A673 (cell line): ENCODE measurements around the gene FRS3. TPM values are rescaled to one million over a fixed set of nuclear protein-coding genes. Genes with fewer than 3 reads are reported as not detected.

Experiments
- BruUV-seq: library from RNA; stranded (reverse); fragments of 400-500 nt; replicated peaks from 2 replicates; lab custom pipeline; 2021; lab: Mats Ljungman, UMichigan
- CTCF ChIA-PET: fragments of 300-600 bp; sonication (Branson Sonifier 250); formaldehyde crosslinking; loops from one replicate; lab custom pipeline; 2022; ENCODE audit warnings: antibody characterized with exemption; lab: Charles Lee
- POLR2A ChIA-PET: fragments of 300-600 bp; sonication (Branson Sonifier 250); formaldehyde crosslinking; loops from one replicate; lab custom pipeline; 2022; ENCODE audit warnings: antibody characterized with exemption; ENCODE audit not compliant: low non-redundant PET; lab: Charles Lee
- DNase-seq: peaks from one replicate; pipeline ENCODE4 v3.0.0-alpha.2; 2015; ENCODE audit warnings: low spot score
- H3K27ac ChIP-seq: fragments of 200-600 bp; sonication (generic); 2 replicates; pipeline ENCODE4 v1.5.1; 2016; ENCODE audit warnings: mixed run types, low read depth, mild to moderate bottlenecking, mixed read lengths, antibody characterized with exemption, low read length; ENCODE audit not compliant: poor library complexity, severe bottlenecking
- H3K27me3 ChIP-seq: fragments of 200-600 bp; sonication (generic); replicated peaks from 2 replicates; pipeline ENCODE4 v1.6.1; 2017; ENCODE audit warnings: mixed run types, low read depth, mild to moderate bottlenecking, mixed read lengths, antibody characterized with exemption, low read length; ENCODE audit not compliant: insufficient read depth, poor library complexity
- H3K36me3 ChIP-seq: fragments of 200-600 bp; sonication (generic); 2 replicates; pipeline ENCODE4 v1.6.1; 2016; ENCODE audit warnings: mixed run types, mild to moderate bottlenecking, mixed read lengths, antibody characterized with exemption, low read length; ENCODE audit not compliant: insufficient read depth, poor library complexity, severe bottlenecking
- H3K4me1 ChIP-seq: fragments of 200-600 bp; sonication (generic); 2 replicates; pipeline ENCODE4 v1.6.1; 2017; ENCODE audit warnings: mixed run types, mild to moderate bottlenecking, mixed read lengths, antibody characterized with exemption, low read length; ENCODE audit not compliant: insufficient read depth, poor library complexity, severe bottlenecking
- H3K4me3 ChIP-seq: fragments of 200-600 bp; sonication (generic); 2 replicates; pipeline ENCODE4 v1.5.1; 2016; ENCODE audit warnings: low read depth, mixed run types, mild to moderate bottlenecking, mixed read lengths, low read length; ENCODE audit not compliant: poor library complexity, severe bottlenecking
- H3K9me3 ChIP-seq: fragments of 200-600 bp; sonication (generic); 2 replicates; pipeline ENCODE4 v1.6.1; 2016; ENCODE audit warnings: mixed run types, low read depth, mild to moderate bottlenecking, mixed read lengths, antibody characterized with exemption, low read length; ENCODE audit not compliant: poor library complexity, severe bottlenecking
- EZH2 ChIP-seq: fragments of 200-600 bp; sonication (generic); IDR thresholded peaks from 2 replicates; pipeline ENCODE4 v1.6.1; 2017; ENCODE audit warnings: borderline replicate concordance, low read depth, mild to moderate bottlenecking, mixed read lengths, antibody characterized with exemption, low read length; ENCODE audit not compliant: poor library complexity, severe bottlenecking
- intact Hi-C: fragments of 100-400 bp; cut with micrococcal nuclease; formaldehyde crosslinking; loops from one replicate; pipeline ENCODE4 v1.10.0; 2022; ENCODE audit not compliant: unreplicated experiment
- total RNA-seq: library from RNA; stranded (reverse); gene quantifications from 2 replicates; pipeline ENCODE4 v1.2.3, GENCODE V29; 2021
- TF ChIP-seq, protein P1 (sequence below): fragments of 300-800, 200-600 bp; sonication (generic); conservative IDR thresholded peaks from 2 replicates; pipeline ENCODE4 v1.5.1; 2017; ENCODE audit warnings: low read depth, mild to moderate bottlenecking, antibody characterized with exemption, low read length, moderate library complexity, mixed read lengths

Gene FRS3
- total RNA-seq, 1 experiment from 2014 or later: 3.0 TPM

DNA sequence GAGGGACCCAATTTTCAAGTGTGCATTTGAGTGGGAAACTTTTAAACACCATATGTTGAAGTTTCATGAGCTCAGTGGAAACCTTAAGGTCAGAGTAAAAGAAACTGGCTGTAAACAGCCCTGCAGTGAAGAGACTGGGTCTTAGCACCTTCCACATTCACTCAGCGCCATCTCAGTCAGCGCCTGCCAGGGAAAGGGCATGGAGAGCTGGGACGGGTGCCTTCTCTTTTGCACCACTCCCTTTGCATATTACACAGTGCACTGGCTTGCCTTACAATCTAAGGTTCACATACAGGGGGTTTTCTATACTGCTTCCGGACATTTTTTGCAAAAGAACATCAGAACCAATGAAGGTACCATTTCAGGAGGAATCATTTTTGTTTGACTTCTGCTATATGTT lies 12.3 kb upstream of the FRS3 start:
- no TSS peak for BruUV-seq
- ChIA-PET CTCF (no interaction called here), POLR2A (interaction anchor here (0.6 kb wide), 1 partner anchor 85 kb away, joined by 3 read pairs; no protein-coding TSS in a partner anchor)
- no peaks in the 10 kb centered on the region for H3K9me3 ChIP-seq
- intact Hi-C loops: no loop called here
- no peaks in the 10 kb centered on the region for H3K27me3 ChIP-seq
- no peaks in the 10 kb centered on the region for H3K4me1 ChIP-seq
- peaks cover 36% of the 10 kb centered on the region for H3K36me3 ChIP-seq
- no peak for TF ChIP-seq EZH2
- H3K4me3 ChIP-seq: no peak overlapping the region
- DNase-seq: no peak
- no peak overlapping the region for H3K27ac ChIP-seq

DNA sequence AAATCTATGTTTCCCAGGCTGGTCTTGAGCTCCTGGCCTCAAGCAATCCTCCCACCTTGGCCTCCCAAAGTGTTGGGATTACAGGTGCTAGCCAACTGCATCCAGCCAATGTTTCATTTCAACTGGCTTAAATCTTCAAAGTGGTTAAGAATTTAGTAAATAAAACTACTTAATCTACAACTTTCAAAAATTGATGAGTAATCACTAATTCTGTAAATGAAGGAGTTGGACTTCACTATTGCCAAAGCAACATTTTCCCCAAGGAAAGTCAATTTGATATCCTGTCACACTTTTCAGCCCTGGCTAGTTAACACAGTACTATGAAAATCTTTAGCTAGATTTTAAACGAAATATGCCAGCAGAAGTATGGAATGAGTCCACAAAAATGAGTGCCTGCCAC lies 11.6 kb upstream of the FRS3 start:
- CTCF ChIA-PET: no interaction called here
- no peak overlapping the region for H3K4me3 ChIP-seq
- DNase-seq: no peak
- no TSS peak for BruUV-seq
- no peaks in the 10 kb centered on the region for H3K27me3 ChIP-seq
- H3K9me3 ChIP-seq: no peaks in the 10 kb centered on the region
- no peak overlapping the region for H3K27ac ChIP-seq
- H3K36me3 ChIP-seq: peaks cover 36% of the 10 kb centered on the region
- POLR2A ChIA-PET: no interaction called here
- intact Hi-C loops: no loop called here
- no peak for TF ChIP-seq EZH2
- TF ChIP-seq, protein P1, sequence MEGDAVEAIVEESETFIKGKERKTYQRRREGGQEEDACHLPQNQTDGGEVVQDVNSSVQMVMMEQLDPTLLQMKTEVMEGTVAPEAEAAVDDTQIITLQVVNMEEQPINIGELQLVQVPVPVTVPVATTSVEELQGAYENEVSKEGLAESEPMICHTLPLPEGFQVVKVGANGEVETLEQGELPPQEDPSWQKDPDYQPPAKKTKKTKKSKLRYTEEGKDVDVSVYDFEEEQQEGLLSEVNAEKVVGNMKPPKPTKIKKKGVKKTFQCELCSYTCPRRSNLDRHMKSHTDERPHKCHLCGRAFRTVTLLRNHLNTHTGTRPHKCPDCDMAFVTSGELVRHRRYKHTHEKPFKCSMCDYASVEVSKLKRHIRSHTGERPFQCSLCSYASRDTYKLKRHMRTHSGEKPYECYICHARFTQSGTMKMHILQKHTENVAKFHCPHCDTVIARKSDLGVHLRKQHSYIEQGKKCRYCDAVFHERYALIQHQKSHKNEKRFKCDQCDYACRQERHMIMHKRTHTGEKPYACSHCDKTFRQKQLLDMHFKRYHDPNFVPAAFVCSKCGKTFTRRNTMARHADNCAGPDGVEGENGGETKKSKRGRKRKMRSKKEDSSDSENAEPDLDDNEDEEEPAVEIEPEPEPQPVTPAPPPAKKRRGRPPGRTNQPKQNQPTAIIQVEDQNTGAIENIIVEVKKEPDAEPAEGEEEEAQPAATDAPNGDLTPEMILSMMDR: no peak
- H3K4me1 ChIP-seq: no peaks in the 10 kb centered on the region

- POLR2A ChIA-PET: no interaction called here
- no peak for TF ChIP-seq EZH2
- TF ChIP-seq, protein P1: no peak
Measured at GRCh38 chr6:41790045-41790444, 10.3 kb upstream of the FRS3 start.

GRCh38 chr6:41789390-41789724 lies 9.7 kb upstream of the FRS3 start:
- Histone ChIP-seq H3K36me3 (peaks cover 36% of the 10 kb centered on the region), H3K27me3 (no peaks in the 10 kb centered on the region), H3K9me3 (no peaks in the 10 kb centered on the region), H3K4me1 (peaks cover 5% of the 10 kb centered on the region), H3K27ac (no peak overlapping the region), H3K4me3 (no peak overlapping the region)
- intact Hi-C loops: loop anchor here (5.0 kb wide), 2 partner anchors 148 to 1108 kb away; no protein-coding TSS in a partner anchor
- ChIA-PET CTCF (no interaction called here), POLR2A (no interaction called here)
- BruUV-seq: no TSS peak
- TF ChIP-seq EZH2: no peak
- TF ChIP-seq, protein P1: no peak
- DNase-seq: no peak

More at GRCh38 chr6:41790045-41790444, 10.3 kb upstream of the FRS3 start:
- peaks cover 36% of the 10 kb centered on the region for H3K36me3 ChIP-seq
- intact Hi-C loops: no loop called here
- H3K4me3 ChIP-seq: no peak overlapping the region
- no TSS peak for BruUV-seq
- peaks cover 5% of the 10 kb centered on the region for H3K4me1 ChIP-seq
- no peaks in the 10 kb centered on the region for H3K9me3 ChIP-seq
- H3K27me3 ChIP-seq: no peaks in the 10 kb centered on the region
- CTCF ChIA-PET: no interaction called here
- DNase-seq: no peak
- H3K27ac ChIP-seq: no peak overlapping the region
